ENCODE results near the gene OR2W3. TPM values are rescaled to one million over a fixed set of nuclear protein-coding genes. Genes with fewer than 3 reads are reported as not detected.
"Not testable (repeated sequence)": the region's sequence is repeated elsewhere in the genome, so short reads cannot be mapped to it uniquely, and the experiment has no call there.

OR2W3 gene
- total RNA-seq, 1 donor from 2014 or later: not detected

DNA sequence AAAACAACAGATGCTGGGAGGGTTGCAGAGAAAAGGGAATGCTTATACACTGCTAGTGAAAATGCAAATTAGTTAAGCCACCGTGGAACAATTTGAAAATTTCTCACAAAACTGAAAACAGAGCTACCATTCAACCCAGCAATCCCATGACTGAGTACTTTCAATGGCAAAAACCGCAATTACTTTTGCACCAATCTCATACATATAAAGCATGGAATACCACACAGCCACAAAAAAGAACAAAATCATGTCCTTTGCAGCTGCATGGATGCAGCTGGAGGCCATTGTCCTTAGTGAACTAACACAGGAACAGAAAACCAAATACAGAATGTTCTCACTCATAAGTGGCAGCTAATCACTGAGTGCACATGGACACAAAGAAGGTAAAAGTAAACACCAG is 18.4 kb downstream of the OR2W3 start:
- no peak for DNase-seq
- intact Hi-C loops (cut with micrococcal nuclease): no loop called here
- no peak for ATAC-seq

DNA sequence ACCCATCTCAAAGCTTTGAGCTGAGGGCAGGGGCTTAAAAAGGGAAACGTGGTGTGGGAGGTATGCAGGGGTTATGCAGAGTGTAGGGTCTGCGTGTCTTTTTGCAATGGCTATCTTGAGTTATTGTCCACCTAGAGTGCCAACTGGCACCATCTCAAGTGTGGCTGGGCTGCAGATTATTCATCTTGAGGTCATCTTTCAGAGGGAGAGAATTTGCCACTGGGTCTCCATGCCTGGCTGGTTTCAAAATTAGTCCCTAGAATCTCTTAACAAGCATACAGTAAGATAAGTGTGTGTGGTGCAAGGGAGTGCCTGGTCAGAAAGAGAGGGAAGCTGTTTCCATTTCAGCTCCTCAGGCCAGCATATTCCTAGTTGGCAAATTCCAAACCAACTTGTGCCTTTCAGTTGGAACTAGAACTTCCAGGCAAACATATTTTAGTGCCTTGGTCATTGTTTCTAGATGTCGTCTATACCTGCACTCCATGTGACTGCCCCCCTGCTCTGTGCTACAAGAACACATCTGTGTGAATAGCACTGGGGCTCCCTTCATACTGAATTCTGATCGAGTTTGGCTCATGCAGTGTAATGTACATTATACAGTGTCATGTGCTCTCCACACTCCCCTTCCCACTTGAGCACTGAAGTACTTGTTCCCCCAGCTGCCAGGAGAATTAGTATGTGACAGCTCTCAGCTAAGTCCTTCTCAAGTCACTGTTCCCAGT is 19.7 kb downstream of the OR2W3 start:
- ATAC-seq (no peak), DNase-seq (no peak)
- intact Hi-C loops (cut with micrococcal nuclease): no loop called here

DNA sequence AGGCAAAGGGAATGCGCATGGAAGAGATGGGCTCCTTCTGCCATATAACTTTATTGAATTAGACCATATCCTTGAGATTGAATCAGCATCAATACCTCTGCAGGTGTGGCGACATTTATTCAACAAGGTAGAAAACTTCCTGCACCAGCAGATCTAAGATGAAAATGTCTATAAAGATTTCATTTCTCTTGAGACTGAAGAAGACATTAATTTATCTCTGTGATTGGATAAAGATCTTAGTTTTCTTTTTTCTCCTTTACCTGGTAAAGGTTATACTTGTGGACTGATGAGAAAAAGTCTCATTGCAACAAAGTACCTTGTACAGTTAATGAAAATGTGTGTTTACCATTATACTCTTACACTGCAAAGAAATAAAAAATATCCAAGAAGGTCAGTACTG is 24.6 kb downstream of the OR2W3 start, which contains the start of gene OR2T8:
Gene OR2T8, plus strand, starts transcription at position 301 of the 400 bp plus-strand sequence. CDS start 766 bp downstream, outside the sequence.
- ATAC-seq: no peak
- intact Hi-C loops (cut with micrococcal nuclease): no loop called here

DNA sequence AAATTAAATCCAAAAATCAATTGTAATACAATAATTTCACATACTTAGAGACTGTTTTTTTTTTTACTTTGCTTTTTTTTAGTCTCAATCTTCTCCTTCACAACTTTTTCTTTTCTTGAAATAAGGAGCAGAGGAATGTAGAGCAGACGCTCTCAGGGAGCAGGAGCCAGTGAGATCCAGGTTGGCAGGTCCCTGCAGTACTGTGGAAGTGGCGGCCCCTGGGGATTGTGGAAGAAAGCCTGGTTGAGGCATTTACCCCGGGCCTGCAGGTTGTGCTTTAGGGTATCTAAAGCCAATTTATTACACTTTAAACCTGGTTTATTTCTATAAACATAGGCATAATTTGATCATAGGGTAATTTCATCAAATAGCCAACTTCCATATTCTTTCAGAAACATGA is 28.6 kb downstream of the OR2W3 start:
- DNase-seq (no peak), ATAC-seq (no peak)
- intact Hi-C loops (cut with micrococcal nuclease): no loop called here

More for the DNA sequence above, 24.6 kb downstream of the OR2W3 start, which contains the start of gene OR2T8:
- no peak for DNase-seq

DNA sequence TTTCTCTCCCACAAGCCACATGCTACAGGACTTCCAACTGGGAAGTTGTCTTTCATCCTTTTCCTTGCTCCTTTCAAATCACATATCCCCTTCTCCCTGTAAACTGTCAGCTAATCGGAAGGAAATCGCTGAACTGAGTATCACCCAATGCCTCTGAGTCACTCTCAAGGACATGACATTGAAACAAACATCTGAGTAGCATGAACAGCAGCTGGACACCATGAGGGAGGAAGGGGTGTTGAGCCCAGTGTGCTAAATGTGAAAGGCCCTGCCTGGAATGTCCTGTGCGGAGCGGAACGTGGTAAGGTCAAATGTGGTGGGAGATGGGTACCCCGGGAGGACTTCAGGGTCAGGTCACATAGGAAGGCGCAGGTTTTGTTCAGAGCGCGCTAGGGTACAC is 29.5 kb downstream of the OR2W3 start, which contains the start of gene OR2AJ1:
Gene OR2AJ1, plus strand, starts transcription at position 22 of the 400 bp plus-strand sequence. CDS start 8,880 bp downstream, outside the sequence.
- no peak for DNase-seq
- intact Hi-C loops (cut with micrococcal nuclease): no loop called here
- ATAC-seq: no peak

DNA sequence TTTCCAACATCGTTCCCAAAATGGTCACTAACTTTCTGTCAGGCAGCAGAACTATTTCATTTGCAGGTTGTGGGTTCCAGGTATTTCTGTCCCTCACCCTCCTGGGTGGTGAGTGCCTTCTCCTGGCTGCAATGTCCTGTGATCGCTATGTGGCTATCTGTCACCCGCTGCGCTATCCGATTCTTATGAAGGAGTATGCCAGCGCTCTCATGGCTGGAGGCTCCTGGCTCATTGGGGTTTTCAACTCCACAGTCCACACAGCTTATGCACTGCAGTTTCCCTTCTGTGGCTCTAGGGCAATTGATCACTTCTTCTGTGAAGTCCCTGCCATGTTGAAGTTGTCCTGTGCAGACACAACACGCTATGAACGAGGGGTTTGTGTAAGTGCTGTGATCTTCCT is 38.6 kb downstream of the OR2W3 start:
- ATAC-seq: no peak
- no peak for DNase-seq

DNA sequence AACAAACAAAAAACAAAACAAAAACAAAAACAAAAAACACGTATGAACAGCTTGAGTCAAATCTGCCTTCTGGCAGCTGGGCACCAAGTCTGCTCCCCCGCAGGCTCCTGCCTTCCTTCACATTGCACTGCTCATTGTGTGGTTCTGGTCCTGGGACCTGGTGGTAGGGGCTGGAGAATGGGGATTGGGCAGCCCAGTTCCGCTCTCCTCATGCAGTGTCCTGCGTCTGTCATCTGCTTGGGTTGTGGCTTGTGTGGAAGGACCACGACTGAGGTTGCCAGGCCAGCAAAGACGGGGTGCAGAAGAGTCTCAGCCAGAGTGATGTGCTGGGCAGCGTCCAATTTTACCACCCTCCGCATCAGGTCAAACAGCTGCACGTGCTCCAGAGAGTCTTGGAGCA is 40.4 kb downstream of the OR2W3 start:
- ATAC-seq: no peak
- intact Hi-C loops (cut with micrococcal nuclease): no loop called here
- no peak for DNase-seq

More for the DNA sequence above, 38.6 kb downstream of the OR2W3 start:
- intact Hi-C loops (cut with micrococcal nuclease): no loop called here

DNA sequence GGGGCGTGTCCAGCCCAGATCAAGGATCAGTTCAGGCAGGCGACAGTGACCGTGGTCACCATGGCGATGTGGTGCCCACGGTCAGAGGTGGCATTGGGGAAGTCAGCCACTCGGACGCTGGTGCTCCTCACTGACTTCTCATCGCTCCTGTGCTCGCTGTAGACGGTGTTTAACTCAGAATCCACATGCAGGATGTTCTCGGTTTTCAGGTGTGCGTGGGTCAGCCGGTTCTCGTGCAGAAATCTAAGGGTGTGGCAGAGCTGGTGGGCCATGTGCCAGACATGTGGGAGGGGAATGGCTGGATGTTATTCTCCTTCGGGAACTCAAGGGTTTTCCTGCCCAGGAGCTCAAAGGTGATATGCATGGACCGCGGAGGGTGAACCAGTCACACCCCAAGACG is 41.0 kb downstream of the OR2W3 start:
- ATAC-seq (no peak), DNase-seq (no peak)
- intact Hi-C loops (cut with micrococcal nuclease): no loop called here

DNA sequence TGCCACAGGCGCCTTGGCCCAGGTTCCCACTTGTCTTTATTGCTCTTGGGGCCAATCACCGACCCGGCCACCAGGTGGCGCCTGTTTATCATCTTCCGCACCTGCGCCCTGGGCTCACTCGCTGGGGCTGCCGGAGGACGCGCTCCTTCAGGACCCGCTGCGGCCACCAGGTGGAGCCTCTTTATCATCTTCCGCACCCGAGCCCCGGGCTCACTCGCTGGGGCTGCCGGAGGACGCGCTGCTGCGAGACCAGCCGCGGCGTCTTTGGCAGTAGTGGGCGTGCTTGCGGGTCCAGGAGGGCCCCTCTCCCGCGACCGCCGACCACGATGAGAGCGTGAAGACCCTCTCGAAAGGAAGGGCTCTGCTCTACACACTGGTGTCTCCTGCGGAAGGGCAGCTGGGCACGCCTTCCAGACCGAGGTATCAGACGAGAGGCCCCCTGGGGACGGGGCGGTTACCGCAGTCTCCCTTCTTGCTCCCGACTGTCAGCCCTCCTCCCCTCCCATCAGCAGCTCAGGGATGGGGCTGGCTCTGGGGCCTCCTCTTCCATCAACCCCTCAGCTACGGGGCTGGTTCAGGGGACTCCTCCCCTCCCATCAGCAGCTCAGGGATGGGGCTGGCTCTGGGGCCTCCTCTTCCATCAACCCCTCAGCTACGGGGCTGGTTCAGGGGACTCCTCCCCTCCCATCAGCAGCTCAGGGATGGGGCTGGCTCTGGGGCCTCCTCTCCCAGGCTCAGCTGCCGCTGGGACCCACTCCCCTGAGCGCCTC is 41.8 kb downstream of the OR2W3 start:
- ATAC-seq: peak; percentile 59
- intact Hi-C loops (cut with micrococcal nuclease): not testable (repeated sequence)
- peak; percentile 76 for DNase-seq

DNA sequence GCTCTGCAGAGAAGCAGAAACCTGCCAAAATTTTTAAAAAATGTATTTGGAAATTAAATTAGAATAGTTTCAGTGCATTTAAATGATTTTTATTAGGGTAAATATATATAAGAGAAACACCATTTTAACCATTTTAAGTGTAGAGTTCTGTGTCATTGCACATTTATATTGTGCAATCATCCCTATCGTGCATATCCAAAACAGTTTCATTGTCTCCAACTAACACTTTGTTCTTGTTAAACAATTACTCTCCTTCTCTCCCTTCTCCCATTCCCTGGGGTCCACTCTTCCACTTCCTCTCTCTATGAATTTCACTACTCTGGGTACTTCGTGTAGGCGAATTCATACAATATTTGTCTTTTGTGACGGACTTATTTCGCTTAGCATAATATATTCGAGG is 47.2 kb downstream of the OR2W3 start:
- intact Hi-C loops (cut with micrococcal nuclease): no loop called here
- DNase-seq (no peak), ATAC-seq (no peak)

Other genes with a start within 250 kb of the OR2W3 start
- not detected for gene OR13G1, start 215.8 kb upstream of the OR2W3 start, total RNA-seq
- not detected for gene OR6F1, start 178.9 kb upstream of the OR2W3 start, total RNA-seq
- not detected for gene OR14K1, start 157.0 kb upstream of the OR2W3 start, total RNA-seq
- gene OR14A2, start 147.4 kb upstream of the OR2W3 start, total RNA-seq: not detected
- gene OR1C1, start 135.0 kb upstream of the OR2W3 start, total RNA-seq: not detected
- gene OR14A16, start 71.5 kb upstream of the OR2W3 start, total RNA-seq: not detected
- gene OR11L1, start 53.7 kb upstream of the OR2W3 start, total RNA-seq: not detected
- 0.07 TPM for gene TRIM58, start 38.4 kb upstream of the OR2W3 start, total RNA-seq
- not detected for gene OR2T8, start 24.7 kb downstream of the OR2W3 start, total RNA-seq
- not detected for gene OR2AJ1, start 29.3 kb downstream of the OR2W3 start, total RNA-seq
- gene OR2L8, start 53.3 kb downstream of the OR2W3 start, total RNA-seq: not detected
- not detected for gene OR2AK2, start 69.6 kb downstream of the OR2W3 start, total RNA-seq
- not detected for gene OR2L5, start 118.1 kb downstream of the OR2W3 start, total RNA-seq
- gene OR2L2, start 134.5 kb downstream of the OR2W3 start, total RNA-seq: 0.05 TPM
- gene OR2L3, start 151.2 kb downstream of the OR2W3 start, total RNA-seq: not detected
- not detected for gene OR2L13, start 199.6 kb downstream of the OR2W3 start, total RNA-seq
- not detected for gene OR2M5, start 249.6 kb downstream of the OR2W3 start, total RNA-seq